WTC11 (cell line): ENCODE data around the gene OSBPL5.

ENCODE experiments used
- CREM ChIP-seq: sonication (generic); formaldehyde crosslinking; IDR thresholded peaks from 2 replicates; pipeline ENCODE4 v1.8.1; 2022; ENCODE audit warnings: mild to moderate bottlenecking, missing genetic modification reagents, moderate library complexity
- CTCF ChIP-seq: fragments of 200-600 bp; IDR thresholded peaks from 2 replicates; pipeline ENCODE4 v1.8.0; 2022; ENCODE audit warnings: antibody characterized with exemption
- TF ChIP-seq, protein P1 (sequence below): sonication (generic); formaldehyde crosslinking; IDR thresholded peaks from 2 replicates; pipeline ENCODE4 v1.8.1; 2022; ENCODE audit warnings: missing genetic modification reagents, borderline replicate concordance
- TF ChIP-seq, protein P2 (sequence below): sonication (generic); formaldehyde crosslinking; IDR thresholded peaks from 2 replicates; pipeline ENCODE4 v1.8.0; 2022; ENCODE audit warnings: mild to moderate bottlenecking, missing genetic modification reagents
- TF ChIP-seq, protein P3 (sequence below): sonication (generic); formaldehyde crosslinking; IDR thresholded peaks from 2 replicates; pipeline ENCODE4 v1.8.1; 2022; ENCODE audit warnings: low read depth, missing genetic modification reagents, borderline replicate concordance
- TF ChIP-seq, protein P4 (sequence below): sonication (generic); formaldehyde crosslinking; IDR thresholded peaks from 2 replicates; pipeline ENCODE4 v1.8.0; 2022; ENCODE audit warnings: mild to moderate bottlenecking, missing genetic modification reagents

DNA sequence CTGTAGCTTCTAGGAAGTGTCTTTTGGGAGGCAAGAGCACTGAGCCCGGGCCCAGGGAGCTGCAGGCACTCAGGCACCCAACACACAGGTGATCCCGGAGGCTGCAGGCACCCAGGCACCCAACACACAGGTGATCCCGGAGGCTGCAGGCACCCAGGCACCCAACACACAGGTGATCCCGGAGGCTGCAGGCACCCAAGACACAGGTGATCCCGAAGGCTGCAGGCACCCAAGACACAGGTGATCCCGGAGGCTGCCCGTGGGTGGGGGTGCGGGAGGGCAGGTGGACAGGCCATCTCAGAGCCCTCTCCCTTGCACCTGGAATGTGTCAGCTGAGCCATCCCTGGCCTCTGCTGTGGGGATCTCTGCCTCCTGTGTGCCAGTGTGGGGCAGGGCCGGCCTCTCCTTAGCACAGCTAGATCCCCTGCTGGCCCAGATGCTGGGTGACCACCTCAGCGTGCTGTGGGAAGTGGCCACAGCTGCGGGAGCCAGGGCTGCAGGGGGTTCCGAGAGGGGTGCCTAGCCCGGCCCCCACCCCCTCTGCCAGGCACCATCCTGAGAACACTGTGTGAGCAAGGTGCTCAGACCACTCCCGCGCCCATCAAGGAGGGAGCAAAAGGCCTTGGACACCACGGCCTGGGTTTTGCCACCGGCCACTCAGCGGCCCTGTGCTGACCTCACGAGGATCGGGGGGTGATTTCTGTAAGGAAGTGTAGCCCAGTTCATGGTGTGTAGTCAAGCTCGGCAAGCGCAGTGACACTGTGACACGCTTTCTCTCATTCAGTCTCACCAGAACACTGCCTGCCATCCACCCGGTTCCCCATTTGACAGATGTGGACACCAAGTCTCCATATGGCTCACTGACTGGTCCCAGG lies 39.3 kb upstream of the OSBPL5 start:
- TF ChIP-seq CTCF (no peak), CREM (CRISPR knock-in tag) (no peak)
- TF ChIP-seq, protein P1, sequence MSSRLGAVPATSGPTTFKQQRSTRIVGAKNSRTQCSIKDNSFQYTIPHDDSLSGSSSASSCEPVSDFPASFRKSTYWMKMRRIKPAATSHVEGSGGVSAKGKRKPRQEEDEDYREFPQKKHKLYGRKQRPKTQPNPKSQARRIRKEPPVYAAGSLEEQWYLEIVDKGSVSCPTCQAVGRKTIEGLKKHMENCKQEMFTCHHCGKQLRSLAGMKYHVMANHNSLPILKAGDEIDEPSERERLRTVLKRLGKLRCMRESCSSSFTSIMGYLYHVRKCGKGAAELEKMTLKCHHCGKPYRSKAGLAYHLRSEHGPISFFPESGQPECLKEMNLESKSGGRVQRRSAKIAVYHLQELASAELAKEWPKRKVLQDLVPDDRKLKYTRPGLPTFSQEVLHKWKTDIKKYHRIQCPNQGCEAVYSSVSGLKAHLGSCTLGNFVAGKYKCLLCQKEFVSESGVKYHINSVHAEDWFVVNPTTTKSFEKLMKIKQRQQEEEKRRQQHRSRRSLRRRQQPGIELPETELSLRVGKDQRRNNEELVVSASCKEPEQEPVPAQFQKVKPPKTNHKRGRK (CRISPR knock-in tag), result no peak
- TF ChIP-seq, protein P2, sequence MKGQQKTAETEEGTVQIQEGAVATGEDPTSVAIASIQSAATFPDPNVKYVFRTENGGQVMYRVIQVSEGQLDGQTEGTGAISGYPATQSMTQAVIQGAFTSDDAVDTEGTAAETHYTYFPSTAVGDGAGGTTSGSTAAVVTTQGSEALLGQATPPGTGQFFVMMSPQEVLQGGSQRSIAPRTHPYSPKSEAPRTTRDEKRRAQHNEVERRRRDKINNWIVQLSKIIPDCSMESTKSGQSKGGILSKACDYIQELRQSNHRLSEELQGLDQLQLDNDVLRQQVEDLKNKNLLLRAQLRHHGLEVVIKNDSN, result no peak
- TF ChIP-seq, protein P3, sequence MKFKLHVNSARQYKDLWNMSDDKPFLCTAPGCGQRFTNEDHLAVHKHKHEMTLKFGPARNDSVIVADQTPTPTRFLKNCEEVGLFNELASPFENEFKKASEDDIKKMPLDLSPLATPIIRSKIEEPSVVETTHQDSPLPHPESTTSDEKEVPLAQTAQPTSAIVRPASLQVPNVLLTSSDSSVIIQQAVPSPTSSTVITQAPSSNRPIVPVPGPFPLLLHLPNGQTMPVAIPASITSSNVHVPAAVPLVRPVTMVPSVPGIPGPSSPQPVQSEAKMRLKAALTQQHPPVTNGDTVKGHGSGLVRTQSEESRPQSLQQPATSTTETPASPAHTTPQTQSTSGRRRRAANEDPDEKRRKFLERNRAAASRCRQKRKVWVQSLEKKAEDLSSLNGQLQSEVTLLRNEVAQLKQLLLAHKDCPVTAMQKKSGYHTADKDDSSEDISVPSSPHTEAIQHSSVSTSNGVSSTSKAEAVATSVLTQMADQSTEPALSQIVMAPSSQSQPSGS (CRISPR knock-in tag), result no peak
- TF ChIP-seq, protein P4, sequence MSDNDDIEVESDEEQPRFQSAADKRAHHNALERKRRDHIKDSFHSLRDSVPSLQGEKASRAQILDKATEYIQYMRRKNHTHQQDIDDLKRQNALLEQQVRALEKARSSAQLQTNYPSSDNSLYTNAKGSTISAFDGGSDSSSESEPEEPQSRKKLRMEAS, result no peak
